ENCODE measurements around the gene TMEM190. TPM values are rescaled to one million over a fixed set of nuclear protein-coding genes. Genes with fewer than 3 reads are reported as not detected.

The TMEM190 gene
- total and polyA plus RNA-seq, 9 of the 15 experiments (the other 6 are each of a cell fraction or from before 2014, with no cell fraction given), result not detected

GRCh38 chr19:55336101-55336500 is 40.5 kb upstream of the TMEM190 start:
- no peak for ATAC-seq
- ChIA-PET CTCF (ENCODE audit: low intra/inter-chr PET ratio) (no interaction called here), POLR2A (interaction anchor here (0.5 to 1.9 kb wide), 3 partner anchors 14 to 140 kb away, joined by 3 to 4 read pairs (median 4); partner anchors contain the start of gene ZNF628)
- Histone ChIP-seq H3K4me1 (replicated peaks in 1 of 2; ENCODE audit: control insufficient read depth in 2 of 2, insufficient read depth in 2 of 2, low read length in 2 of 2) (peaks cover 0 to 19% of the 10 kb centered on the region in 2 experiments; a peak in 4 of 5 replicates), H3K9me3 (replicated peaks; ENCODE audit: control insufficient read depth, insufficient read depth, low read depth, low read length) (no peaks in the 10 kb centered on the region; the same call in 1 of the 2 replicates), H3K9me1 (ENCODE audit: control insufficient read depth, insufficient read depth, low read length) (no peaks in the 10 kb centered on the region), H3K79me2 (ENCODE audit: control insufficient read depth, insufficient read depth, low read length) (peaks cover 12% of the 10 kb centered on the region), H2AFZ (ENCODE audit: low read depth, low read length) (no peak overlapping the region), H3K4me3 (no peak overlapping the region), H3K4me2 (ENCODE audit: insufficient read depth, low read length) (no peak overlapping the region), H4K20me1 (replicated peaks; ENCODE audit: control insufficient read depth, insufficient read depth, low read length) (no peaks in the 10 kb centered on the region), H3K36me3 (ENCODE audit: control insufficient read depth, insufficient read depth, low read length) (no peaks in the 10 kb centered on the region), H3K27ac (ENCODE audit: extremely low read depth, low read depth, low read length) (no peak overlapping the region), H3K9ac (ENCODE audit: insufficient read depth in 1 of 2, low read depth in 2 of 2, low read length in 2 of 2) (no peak overlapping the region), H3K27me3 (ENCODE audit: control insufficient read depth in 2 of 2, insufficient read depth in 2 of 2, low read length in 2 of 2) (no peaks in the 10 kb centered on the region)
- intact Hi-C loops (cut with micrococcal nuclease) (loop anchor here (5.0 kb wide), 1 partner anchor 34 kb away; no protein-coding TSS in a partner anchor), in situ Hi-C loops (cut with MboI) (no loop called here)
- 38% methylated on average over 7 of the region's 7 CpGs for WGBS (ENCODE audit: insufficient coverage, low coverage, missing lambda C conversion rate)
- FAIRE-seq, result no peak
- no peak for DNase-seq (ENCODE audit: extremely low read depth in 1 of 4, low spot score in 3 of 4)
- TF ChIP-seq ATF3 (IDR thresholded peaks at IDR 0.05) (peak; percentile 19; the same call in 1 of the 2 replicates), ATF3 (CRISPR knock-in tag; conservative IDR thresholded peaks at IDR 0.05) (no peak), ZNF280B (CRISPR knock-in tag; IDR thresholded peaks at IDR 0.05) (no peak), CEBPB (tag; IDR thresholded peaks at IDR 0.05) (0 out of 2 replicates have a peak, but pooled peaks have one; percentile 17)
- no TSS peak for BruUV-seq (replicated peaks)

Measured in K562 (cell line).